Measurements from ENCODE around the gene TRHDE. TPM values are rescaled to one million over a fixed set of nuclear protein-coding genes. Genes with fewer than 3 reads are reported as not detected.

TRHDE gene
- total RNA-seq, 2 donors from 2014 or later = 0.02 TPM; not detected in 1

DNA sequence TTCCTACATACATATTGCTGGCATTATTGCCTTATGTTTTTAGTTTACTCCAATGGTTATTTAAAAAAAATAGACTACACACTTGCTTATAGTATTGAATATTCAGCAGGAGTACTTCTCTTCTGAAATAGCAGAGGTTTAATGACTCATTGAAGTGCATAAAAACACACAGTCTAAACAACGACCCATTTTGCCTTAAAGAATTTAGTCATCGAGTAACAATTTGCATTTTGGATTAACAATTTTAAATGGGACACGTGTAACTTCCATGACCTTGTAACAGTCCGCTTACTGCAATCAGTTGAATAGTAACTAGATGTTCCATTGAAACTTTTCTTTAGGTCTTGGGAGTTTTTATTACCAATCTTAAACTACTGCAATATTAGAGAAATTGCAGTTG, 9.0 kb downstream of the TRHDE start:
- DNase-seq (ENCODE audit: low spot score) = no peak
- no peak overlapping the region for H3K4me3 Mint-ChIP-seq
- H3K27me3 Mint-ChIP-seq = no peaks in the 10 kb centered on the region
- H3K27ac Mint-ChIP-seq = no peak overlapping the region
- no peaks in the 10 kb centered on the region for H3K4me1 Mint-ChIP-seq (ENCODE audit: low read depth in 2 of 2)
- H3K9me3 Mint-ChIP-seq = no peaks in the 10 kb centered on the region
- no peaks in the 10 kb centered on the region for H3K36me3 Mint-ChIP-seq
- no peak for ATAC-seq

DNA sequence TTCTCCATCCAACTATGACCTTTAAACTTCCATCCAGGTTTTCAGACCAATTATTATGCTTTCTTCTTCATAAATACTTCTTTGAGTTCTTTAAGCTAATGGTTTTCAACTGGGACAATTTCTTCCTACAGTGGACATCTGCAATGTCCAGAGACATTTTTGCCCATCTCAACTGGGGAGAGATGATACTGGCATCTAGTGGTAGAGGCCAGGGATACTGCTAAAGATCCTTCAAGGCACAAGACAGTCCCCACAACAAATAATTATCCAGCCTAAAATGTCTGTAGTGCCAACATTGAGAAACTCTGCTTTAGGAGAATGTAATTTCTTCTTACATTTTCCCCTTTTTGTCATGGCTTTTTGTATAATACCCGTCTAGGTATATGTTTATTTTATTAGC, 10.6 kb downstream of the TRHDE start:
- ATAC-seq = no peak
- no peak for DNase-seq (ENCODE audit: low spot score)
- Mint-ChIP-seq H3K27me3 (no peaks in the 10 kb centered on the region), H3K4me3 (no peak overlapping the region), H3K36me3 (no peaks in the 10 kb centered on the region), H3K4me1 (ENCODE audit: low read depth in 2 of 2) (no peaks in the 10 kb centered on the region), H3K9me3 (no peaks in the 10 kb centered on the region), H3K27ac (no peak overlapping the region)

DNA sequence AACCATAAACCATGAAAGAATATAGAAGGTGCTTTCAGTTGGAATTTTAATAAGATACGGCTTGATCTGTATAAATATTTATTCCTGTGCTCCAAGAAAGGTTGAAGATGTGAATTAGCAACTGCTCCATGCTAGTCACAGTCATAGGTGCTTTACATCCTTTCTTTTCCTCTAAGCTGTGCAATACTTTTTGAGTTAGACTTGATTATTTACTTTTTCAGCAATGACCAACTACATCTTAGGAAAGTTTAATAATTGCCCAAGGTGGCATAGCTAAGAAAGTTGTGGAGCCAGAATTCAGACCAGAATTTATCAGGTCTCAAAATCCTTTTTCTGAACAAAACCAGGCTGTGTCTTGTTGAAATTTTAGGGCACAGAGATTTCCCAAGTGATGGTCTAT, 13.7 kb downstream of the TRHDE start:
- no peak overlapping the region for H3K4me3 Mint-ChIP-seq
- DNase-seq (ENCODE audit: low spot score) (no peak), ATAC-seq (no peak)
- H3K36me3 Mint-ChIP-seq = no peaks in the 10 kb centered on the region
- no peaks in the 10 kb centered on the region for H3K9me3 Mint-ChIP-seq
- H3K4me1 Mint-ChIP-seq (ENCODE audit: low read depth in 2 of 2) = no peaks in the 10 kb centered on the region
- H3K27ac Mint-ChIP-seq = no peak overlapping the region
- no peaks in the 10 kb centered on the region for H3K27me3 Mint-ChIP-seq

DNA sequence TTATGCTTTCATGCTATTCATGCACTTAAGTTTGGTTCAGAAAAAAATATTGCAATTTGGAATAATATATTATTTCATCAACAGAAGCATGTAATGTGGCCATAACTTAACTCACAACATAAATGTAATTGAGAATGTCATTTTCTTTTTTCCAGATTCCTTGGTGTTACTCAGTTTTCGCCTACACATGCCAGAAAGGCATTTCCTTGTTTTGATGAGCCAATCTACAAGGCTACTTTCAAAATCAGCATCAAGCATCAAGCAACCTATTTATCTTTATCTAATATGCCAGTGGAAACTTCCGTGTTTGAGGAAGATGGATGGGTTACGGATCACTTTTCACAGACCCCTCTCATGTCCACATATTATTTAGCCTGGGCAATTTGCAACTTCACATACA, 14.4 kb downstream of the TRHDE start:
- Mint-ChIP-seq H3K4me3 (no peak overlapping the region), H3K36me3 (no peaks in the 10 kb centered on the region), H3K27me3 (no peaks in the 10 kb centered on the region), H3K9me3 (no peaks in the 10 kb centered on the region), H3K27ac (no peak overlapping the region), H3K4me1 (ENCODE audit: low read depth in 2 of 2) (no peaks in the 10 kb centered on the region)
- ATAC-seq (no peak), DNase-seq (ENCODE audit: low spot score) (no peak)

DNA sequence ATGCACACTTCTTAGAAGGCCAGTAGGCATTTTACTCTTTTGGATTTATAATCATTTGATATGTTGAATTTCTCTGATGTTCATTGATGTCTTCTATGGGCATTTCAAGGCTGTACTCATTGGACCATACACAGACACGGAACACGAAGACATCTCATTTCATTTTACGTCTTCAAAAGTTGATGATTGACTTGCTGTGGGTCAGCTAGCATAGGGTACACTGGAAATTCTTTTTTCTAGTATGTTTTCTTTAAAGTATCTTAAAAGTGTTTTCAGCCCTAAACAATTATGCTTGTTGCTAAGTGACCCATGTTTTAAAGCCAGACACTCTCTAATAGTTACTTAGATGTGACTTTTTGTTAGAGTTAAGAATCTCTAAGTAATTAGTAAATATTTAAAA, 16.3 kb downstream of the TRHDE start:
- no peaks in the 10 kb centered on the region for H3K36me3 Mint-ChIP-seq
- no peaks in the 10 kb centered on the region for H3K9me3 Mint-ChIP-seq
- H3K27ac Mint-ChIP-seq = no peak overlapping the region
- H3K4me1 Mint-ChIP-seq (ENCODE audit: low read depth in 2 of 2) = no peaks in the 10 kb centered on the region
- no peak for ATAC-seq
- H3K4me3 Mint-ChIP-seq = no peak overlapping the region
- H3K27me3 Mint-ChIP-seq = no peaks in the 10 kb centered on the region
- no peak for DNase-seq (ENCODE audit: low spot score)

DNA sequence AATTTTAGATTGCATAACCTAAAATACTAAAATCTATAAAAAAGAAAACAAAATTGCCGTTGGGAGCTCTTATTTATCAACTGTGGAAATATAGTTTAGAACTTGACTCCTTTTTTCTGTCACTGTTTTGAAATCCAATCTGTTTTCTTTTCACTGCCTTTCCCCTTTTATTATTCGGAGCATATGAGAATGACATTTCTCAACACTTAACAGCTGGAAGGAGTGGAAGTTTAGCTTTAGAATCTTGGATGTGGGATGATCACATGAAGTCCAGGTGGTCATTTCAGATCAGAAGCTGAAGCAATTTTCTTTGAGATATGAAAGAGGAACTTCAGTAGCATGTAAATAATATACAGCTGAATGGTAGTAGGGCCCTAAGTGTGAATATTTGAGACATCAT, 16.7 kb downstream of the TRHDE start:
- Mint-ChIP-seq H3K4me1 (ENCODE audit: low read depth in 2 of 2) (no peaks in the 10 kb centered on the region), H3K36me3 (no peaks in the 10 kb centered on the region), H3K4me3 (no peak overlapping the region), H3K27me3 (no peaks in the 10 kb centered on the region), H3K9me3 (no peaks in the 10 kb centered on the region), H3K27ac (no peak overlapping the region)
- ATAC-seq = no peak
- DNase-seq (ENCODE audit: low spot score) = no peak

DNA sequence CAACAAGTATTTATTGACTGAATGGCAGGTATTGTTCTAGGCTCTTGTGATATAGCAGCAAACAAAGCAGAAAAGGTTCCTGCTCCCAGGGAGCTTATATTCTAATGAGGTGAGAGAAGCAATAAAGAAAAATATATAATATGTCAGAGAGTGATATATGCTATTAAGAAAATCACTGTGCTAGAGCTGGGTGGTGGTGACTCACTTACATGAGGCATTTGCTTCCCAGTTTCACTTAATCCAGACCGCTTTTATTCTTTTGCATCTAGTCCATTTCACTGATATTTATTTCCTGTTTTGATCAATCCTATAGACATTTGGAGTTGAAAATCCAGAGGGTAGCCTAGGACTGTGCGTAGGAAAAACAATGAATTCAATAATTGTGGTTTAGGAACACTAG, 17.5 kb downstream of the TRHDE start:
- Mint-ChIP-seq H3K27ac (no peak overlapping the region), H3K27me3 (no peaks in the 10 kb centered on the region), H3K4me1 (ENCODE audit: low read depth in 2 of 2) (no peaks in the 10 kb centered on the region), H3K36me3 (no peaks in the 10 kb centered on the region), H3K4me3 (no peak overlapping the region), H3K9me3 (no peaks in the 10 kb centered on the region)
- ATAC-seq (no peak), DNase-seq (ENCODE audit: low spot score) (no peak)

DNA sequence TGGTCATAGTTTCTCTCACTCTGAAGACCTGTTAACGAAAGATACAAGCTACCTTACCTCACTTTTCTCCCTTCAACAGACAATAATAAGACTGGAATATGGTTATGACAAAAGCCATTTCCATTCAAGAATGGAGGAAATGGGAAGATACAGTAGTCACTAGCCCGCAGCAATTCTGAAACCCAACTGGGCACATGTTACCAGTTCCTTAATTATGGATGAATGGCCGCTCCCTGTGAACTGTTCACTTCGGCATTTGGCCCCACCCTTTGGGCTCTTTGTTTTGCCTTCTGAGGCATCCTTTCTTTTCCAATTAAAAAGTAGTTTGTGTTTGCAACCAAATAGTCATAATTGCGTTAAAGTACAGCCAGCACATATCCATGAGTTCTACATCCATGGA, 19.0 kb downstream of the TRHDE start:
- ATAC-seq = no peak
- Mint-ChIP-seq H3K27ac (no peak overlapping the region), H3K9me3 (no peaks in the 10 kb centered on the region), H3K27me3 (no peaks in the 10 kb centered on the region), H3K4me3 (no peak overlapping the region), H3K4me1 (ENCODE audit: low read depth in 2 of 2) (no peaks in the 10 kb centered on the region), H3K36me3 (no peaks in the 10 kb centered on the region)
- DNase-seq (ENCODE audit: low spot score) = no peak

DNA sequence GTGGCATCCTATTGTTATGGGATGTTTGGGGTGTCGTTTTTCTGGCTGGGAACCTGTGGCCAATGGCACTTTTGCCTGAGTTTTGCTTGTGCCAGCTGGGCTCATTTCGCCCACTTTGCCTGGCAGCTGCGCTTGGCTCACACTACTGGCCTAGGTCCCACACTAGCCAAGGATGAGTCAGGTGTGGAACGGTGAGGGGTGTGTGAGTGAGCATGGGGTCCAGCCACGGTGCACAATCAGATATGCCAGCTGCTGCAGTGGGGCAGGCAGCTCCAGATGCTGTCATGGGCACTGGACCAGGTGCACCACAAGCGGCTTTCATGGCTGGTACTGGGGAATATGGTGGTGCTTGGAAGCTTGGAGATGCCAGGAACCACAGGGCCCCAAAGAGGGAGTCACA, 21.5 kb downstream of the TRHDE start:
- ATAC-seq (no peak), DNase-seq (ENCODE audit: low spot score) (no peak)
- no peaks in the 10 kb centered on the region for H3K36me3 Mint-ChIP-seq
- H3K4me1 Mint-ChIP-seq (ENCODE audit: low read depth in 2 of 2) = no peaks in the 10 kb centered on the region
- peaks cover 12% of the 10 kb centered on the region for H3K9me3 Mint-ChIP-seq
- no peak overlapping the region for H3K4me3 Mint-ChIP-seq
- no peaks in the 10 kb centered on the region for H3K27me3 Mint-ChIP-seq
- no peak overlapping the region for H3K27ac Mint-ChIP-seq

DNA sequence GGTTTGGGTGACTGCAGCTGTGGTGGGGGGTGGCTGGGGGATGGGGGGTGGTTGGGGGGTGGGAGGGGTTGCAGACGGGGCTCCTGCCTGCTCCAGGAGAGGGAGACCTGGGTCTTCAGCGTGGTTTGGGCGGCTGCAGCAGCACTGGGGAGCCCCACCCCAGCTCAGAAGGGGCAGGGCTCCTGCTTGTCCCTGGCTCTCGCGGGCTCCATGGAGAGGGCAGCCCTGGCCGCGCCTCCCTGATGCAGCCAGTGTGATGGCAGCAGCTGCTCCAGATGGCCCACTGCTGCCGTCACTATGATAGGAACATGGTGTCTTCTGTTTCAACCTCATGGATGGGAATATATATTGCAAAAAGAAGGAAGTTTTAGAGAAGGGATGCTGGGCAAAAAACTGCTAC, 22.9 kb downstream of the TRHDE start:
- H3K4me1 Mint-ChIP-seq (ENCODE audit: low read depth in 2 of 2) = no peaks in the 10 kb centered on the region
- no peak overlapping the region for H3K4me3 Mint-ChIP-seq
- H3K27me3 Mint-ChIP-seq = no peaks in the 10 kb centered on the region
- ATAC-seq (no peak), DNase-seq (ENCODE audit: low spot score) (no peak)
- no peak overlapping the region for H3K27ac Mint-ChIP-seq
- no peaks in the 10 kb centered on the region for H3K36me3 Mint-ChIP-seq
- peaks cover 12% of the 10 kb centered on the region for H3K9me3 Mint-ChIP-seq

DNA sequence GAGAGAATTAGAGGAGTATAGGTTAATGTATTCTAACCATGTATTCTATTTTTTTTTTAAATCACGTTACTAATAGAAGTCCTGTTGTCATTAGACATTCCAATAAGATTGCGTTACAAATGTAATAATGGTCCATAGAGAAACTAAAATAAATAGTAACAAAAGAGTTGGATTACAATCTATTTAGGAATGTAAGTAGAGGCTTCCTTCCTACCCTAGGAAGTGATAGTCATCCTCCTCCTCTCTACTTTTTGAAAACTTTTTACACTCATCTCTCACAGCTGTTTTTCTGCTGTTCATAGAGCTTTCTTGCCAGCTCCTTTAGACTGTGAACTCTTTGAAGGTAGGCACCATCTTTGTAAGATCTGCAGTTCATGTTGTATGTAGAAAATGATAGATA, 23.6 kb downstream of the TRHDE start:
- ATAC-seq (no peak), DNase-seq (ENCODE audit: low spot score) (no peak)
- no peaks in the 10 kb centered on the region for H3K36me3 Mint-ChIP-seq
- H3K27ac Mint-ChIP-seq = no peak overlapping the region
- no peaks in the 10 kb centered on the region for H3K27me3 Mint-ChIP-seq
- H3K4me1 Mint-ChIP-seq (ENCODE audit: low read depth in 2 of 2) = no peaks in the 10 kb centered on the region
- H3K4me3 Mint-ChIP-seq = no peak overlapping the region
- H3K9me3 Mint-ChIP-seq = peaks cover 12% of the 10 kb centered on the region

DNA sequence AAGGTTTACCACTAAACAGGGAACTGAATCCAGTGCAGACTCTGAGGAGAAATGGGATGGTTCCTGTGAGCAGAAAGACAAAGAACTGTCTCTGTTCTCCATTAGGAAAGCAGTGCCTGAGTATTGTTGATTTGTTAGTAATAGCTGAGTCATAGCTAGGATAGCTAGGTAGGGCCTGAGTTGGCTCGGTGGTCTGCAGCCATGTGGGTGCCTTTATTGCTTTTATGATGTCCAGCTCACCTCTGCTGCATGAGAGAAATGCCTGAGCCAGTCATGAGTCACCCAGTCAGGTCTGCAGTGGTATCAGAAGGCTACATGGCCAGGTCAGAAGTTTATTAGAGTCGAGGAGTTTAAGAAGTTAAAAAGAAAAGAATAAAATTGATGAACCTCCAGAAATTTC, 24.2 kb downstream of the TRHDE start:
- H3K4me3 Mint-ChIP-seq = no peak overlapping the region
- no peak for ATAC-seq
- no peak for DNase-seq (ENCODE audit: low spot score)
- H3K27me3 Mint-ChIP-seq = no peaks in the 10 kb centered on the region
- H3K4me1 Mint-ChIP-seq (ENCODE audit: low read depth in 2 of 2) = no peaks in the 10 kb centered on the region
- H3K36me3 Mint-ChIP-seq = no peaks in the 10 kb centered on the region
- H3K27ac Mint-ChIP-seq = no peak overlapping the region
- H3K9me3 Mint-ChIP-seq = peaks cover 12% of the 10 kb centered on the region

DNA sequence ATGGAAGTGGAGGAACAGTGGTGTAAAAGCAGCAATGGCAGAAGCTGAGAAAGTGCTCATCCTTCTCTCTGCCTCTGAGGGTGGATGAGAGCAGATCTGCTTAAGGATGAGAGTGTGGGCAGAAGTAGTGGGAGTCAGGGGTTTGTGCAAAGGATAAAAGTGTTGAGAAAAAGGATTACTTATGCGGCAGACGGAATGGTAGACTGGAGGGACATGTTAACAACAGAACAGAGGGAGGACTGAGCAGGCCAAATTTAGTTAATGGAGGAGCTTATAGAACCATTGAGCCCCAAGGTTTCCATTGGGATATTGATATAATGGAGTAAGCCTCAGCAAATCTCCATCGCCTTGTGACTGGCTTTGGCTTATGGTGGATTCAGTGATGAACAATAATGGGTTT, 25.5 kb downstream of the TRHDE start:
- no peak for DNase-seq (ENCODE audit: low spot score)
- H3K36me3 Mint-ChIP-seq = no peaks in the 10 kb centered on the region

DNA sequence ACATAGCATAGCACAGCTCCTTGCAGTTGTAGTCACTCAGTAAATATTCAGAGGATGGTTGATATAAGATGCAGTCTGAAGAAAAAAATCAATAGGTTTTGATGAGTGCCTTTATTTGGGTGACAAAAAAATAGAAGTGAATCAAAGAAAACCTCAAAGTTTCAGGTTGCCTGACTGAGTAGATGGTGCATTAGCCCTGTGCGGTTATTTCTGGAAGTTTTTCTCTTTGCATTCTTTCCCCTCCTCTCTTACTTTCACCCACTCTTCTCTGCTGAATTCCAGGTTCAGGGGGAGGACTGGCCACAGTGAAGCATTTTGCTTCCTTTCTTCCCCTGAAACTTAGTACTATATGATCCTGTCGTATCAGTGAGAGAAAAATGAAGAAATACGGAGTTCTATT, 28.6 kb downstream of the TRHDE start:
- H3K36me3 Mint-ChIP-seq = no peaks in the 10 kb centered on the region
- H3K4me1 Mint-ChIP-seq (ENCODE audit: low read depth in 2 of 2) = no peaks in the 10 kb centered on the region
- no peak overlapping the region for H3K27ac Mint-ChIP-seq
- ATAC-seq (no peak), DNase-seq (ENCODE audit: low spot score) (no peak)
- peaks cover 25% of the 10 kb centered on the region for H3K9me3 Mint-ChIP-seq
- no peaks in the 10 kb centered on the region for H3K27me3 Mint-ChIP-seq
- H3K4me3 Mint-ChIP-seq = no peak overlapping the region

More for the DNA sequence above, 25.5 kb downstream of the TRHDE start:
- no peaks in the 10 kb centered on the region for H3K4me1 Mint-ChIP-seq (ENCODE audit: low read depth in 2 of 2)
- H3K4me3 Mint-ChIP-seq = no peak overlapping the region
- no peak overlapping the region for H3K27ac Mint-ChIP-seq
- H3K27me3 Mint-ChIP-seq = no peaks in the 10 kb centered on the region
- no peak for ATAC-seq
- H3K9me3 Mint-ChIP-seq = peaks cover 19% of the 10 kb centered on the region

DNA sequence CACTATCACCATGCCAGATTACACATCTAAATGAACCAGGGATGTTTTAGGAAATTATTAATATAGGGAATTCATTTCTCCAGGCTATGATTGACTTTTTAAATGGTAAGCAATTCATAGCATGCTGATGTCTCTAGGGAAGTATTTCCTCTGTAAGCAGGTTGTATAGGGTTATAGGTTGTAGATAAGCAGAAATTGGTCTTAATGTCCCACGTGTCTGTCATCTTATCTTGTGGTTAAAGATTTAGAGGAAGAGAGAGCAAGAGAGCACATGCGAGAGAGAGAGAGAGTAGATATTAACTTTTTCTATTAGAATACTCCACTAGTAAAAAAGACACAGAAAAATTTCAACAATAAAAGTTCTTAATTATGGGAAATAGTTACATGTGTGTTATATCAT, 32.6 kb downstream of the TRHDE start:
- peaks cover 20% of the 10 kb centered on the region for H3K9me3 Mint-ChIP-seq
- ATAC-seq = no peak
- no peaks in the 10 kb centered on the region for H3K27me3 Mint-ChIP-seq
- H3K4me1 Mint-ChIP-seq (ENCODE audit: low read depth in 2 of 2) = no peaks in the 10 kb centered on the region
- H3K4me3 Mint-ChIP-seq = no peak overlapping the region
- no peak for DNase-seq (ENCODE audit: low spot score)
- H3K27ac Mint-ChIP-seq = no peak overlapping the region
- no peaks in the 10 kb centered on the region for H3K36me3 Mint-ChIP-seq

All from natural killer cell treated with Interleukin-12 subunit alpha and Interleukin-12 subunit beta and Interleukin-15 and Interleukin-18, amount 100 ng/mL, for 72 hours (primary cell).